Cardiac muscle cell (in vitro differentiated cells and primary cell): ENCODE data around the gene SLC4A11. TPM values are rescaled to one million over a fixed set of nuclear protein-coding genes. Genes with fewer than 3 reads are reported as not detected.

ENCODE experiments used
- DNase-seq, 2 donors: peaks; one replicate each; pipeline versions ENCODE4 v3.0.0 to v3.0.0-alpha.2; 2010 to 2017; ENCODE audit warnings: low read depth in 1 of 2, low spot score in 1 of 2
- H3K27ac ChIP-seq: fragments of 200-600 bp; sonication (generic); 2 replicates; pipeline ENCODE4 v1.5.1; 2016
- H3K27me3 ChIP-seq: fragments of 200-600 bp; sonication (generic); 2 replicates; pipeline ENCODE4 v1.6.0; 2016; ENCODE audit warnings: control low read depth
- H3K36me3 ChIP-seq: fragments of 200-600 bp; sonication (generic); 2 replicates; pipeline ENCODE4 v1.5.1; 2016; ENCODE audit warnings: control low read depth
- H3K4me1 ChIP-seq: fragments of 200-600 bp; sonication (generic); 2 replicates; pipeline ENCODE4 v1.8.1; 2017; ENCODE audit warnings: low read depth, mild to moderate bottlenecking, mixed run types
- H3K4me3 ChIP-seq: fragments of 200-600 bp; sonication (generic); 2 replicates; pipeline ENCODE4 v1.5.1; 2016; ENCODE audit warnings: mild to moderate bottlenecking
- H3K9me3 ChIP-seq: fragments of 200-600 bp; sonication (generic); 2 replicates; pipeline ENCODE4 v1.5.1; 2017; ENCODE audit warnings: low read depth, mild to moderate bottlenecking, control low read depth
- polyA plus RNA-seq: library from polyadenylated mRNA; unstranded; fragments of >200 nt; fragmentation: Nextera tagmentation; extraction: Ambion mirVana; gene quantifications from 2 replicates; pipeline ENCODE4 v1.2.1, GENCODE V29; 2016
- total RNA-seq: library from RNA; depleted of rRNA; stranded (reverse); fragments of >200 nt; gene quantifications from 2 replicates; pipeline ENCODE4 v1.2.3, GENCODE V29; 2016
- TF ChIP-seq, protein P1 (sequence below): IDR thresholded peaks from 2 replicates; pipeline ENCODE4 v1.5.1; 2012; ENCODE audit warnings: low read depth, mild to moderate bottlenecking, low read length

The SLC4A11 gene
- total and polyA plus RNA-seq, 2 experiments from 2014 or later: 0.12 TPM; not detected in 1

DNA sequence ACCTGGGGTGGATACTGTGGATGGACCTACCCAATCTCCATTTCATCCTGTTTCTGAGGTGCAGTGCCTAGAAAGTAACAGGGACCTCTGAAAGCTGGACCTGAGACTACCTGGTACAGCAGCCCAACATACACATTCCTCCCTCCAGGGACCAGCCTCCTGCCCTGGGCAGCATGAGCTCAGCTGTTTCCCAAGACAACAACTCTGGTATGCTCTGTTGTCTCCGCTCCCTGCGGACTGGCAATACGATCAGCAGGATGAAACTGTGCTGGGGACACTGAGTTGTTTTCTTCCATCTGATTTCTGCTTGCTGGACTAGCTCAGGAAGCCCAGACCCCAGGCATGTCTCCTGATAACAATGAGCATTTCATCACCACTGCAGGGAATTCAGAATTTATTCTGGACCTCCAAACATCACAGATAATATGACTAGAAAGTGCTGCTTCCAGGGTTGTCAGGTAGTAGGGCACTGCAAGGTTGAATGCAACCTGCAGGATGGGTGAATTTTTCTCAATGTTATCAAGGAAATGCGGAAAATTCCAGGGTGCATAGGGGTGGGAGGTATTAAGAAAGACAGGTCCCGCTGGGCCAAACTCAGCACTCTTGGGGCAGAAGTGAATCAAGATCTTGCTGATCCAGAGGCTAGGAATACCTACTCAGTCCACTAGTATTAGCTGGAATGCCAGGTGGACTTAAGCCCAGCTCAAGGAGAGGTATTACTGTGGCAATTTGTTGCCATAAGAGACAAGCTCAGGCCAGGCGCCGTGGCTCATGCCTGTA, 38.9 kb upstream of the SLC4A11 start:
- H3K36me3 ChIP-seq: peaks cover 23% of the 10 kb centered on the region
- no peak for DNase-seq

DNA sequence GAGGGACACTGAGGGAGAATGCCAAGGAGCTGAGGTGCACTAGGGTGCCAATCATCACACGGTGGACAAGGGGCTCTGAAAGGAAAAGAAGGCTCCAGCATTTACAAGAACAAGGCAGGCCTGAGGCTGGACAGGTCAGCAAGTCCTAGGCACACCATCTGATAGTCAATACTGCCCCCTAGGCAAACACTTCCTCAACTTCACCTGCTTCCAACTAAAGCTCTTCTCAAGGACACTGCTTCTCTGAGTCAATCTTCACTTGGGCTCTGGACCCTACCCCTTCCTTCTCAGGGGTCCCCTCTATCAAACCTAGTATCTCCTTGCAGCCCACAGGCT, 37.7 kb upstream of the SLC4A11 start:
- H3K4me3 ChIP-seq: no peak overlapping the region
- DNase-seq: peak; percentile 9 to 54
- no peaks in the 10 kb centered on the region for H3K9me3 ChIP-seq
- H3K36me3 ChIP-seq: peaks cover 27% of the 10 kb centered on the region
- no peaks in the 10 kb centered on the region for H3K27me3 ChIP-seq
- no peaks in the 10 kb centered on the region for H3K4me1 ChIP-seq
- TF ChIP-seq, protein P1, sequence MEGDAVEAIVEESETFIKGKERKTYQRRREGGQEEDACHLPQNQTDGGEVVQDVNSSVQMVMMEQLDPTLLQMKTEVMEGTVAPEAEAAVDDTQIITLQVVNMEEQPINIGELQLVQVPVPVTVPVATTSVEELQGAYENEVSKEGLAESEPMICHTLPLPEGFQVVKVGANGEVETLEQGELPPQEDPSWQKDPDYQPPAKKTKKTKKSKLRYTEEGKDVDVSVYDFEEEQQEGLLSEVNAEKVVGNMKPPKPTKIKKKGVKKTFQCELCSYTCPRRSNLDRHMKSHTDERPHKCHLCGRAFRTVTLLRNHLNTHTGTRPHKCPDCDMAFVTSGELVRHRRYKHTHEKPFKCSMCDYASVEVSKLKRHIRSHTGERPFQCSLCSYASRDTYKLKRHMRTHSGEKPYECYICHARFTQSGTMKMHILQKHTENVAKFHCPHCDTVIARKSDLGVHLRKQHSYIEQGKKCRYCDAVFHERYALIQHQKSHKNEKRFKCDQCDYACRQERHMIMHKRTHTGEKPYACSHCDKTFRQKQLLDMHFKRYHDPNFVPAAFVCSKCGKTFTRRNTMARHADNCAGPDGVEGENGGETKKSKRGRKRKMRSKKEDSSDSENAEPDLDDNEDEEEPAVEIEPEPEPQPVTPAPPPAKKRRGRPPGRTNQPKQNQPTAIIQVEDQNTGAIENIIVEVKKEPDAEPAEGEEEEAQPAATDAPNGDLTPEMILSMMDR: peak; percentile 35
- H3K27ac ChIP-seq: no peak overlapping the region

More for the DNA sequence above, 38.9 kb upstream of the SLC4A11 start:
- Histone ChIP-seq H3K4me3 (no peak overlapping the region), H3K27ac (no peak overlapping the region), H3K4me1 (no peaks in the 10 kb centered on the region), H3K9me3 (no peaks in the 10 kb centered on the region), H3K27me3 (no peaks in the 10 kb centered on the region)
- TF ChIP-seq, protein P1: no peak

DNA sequence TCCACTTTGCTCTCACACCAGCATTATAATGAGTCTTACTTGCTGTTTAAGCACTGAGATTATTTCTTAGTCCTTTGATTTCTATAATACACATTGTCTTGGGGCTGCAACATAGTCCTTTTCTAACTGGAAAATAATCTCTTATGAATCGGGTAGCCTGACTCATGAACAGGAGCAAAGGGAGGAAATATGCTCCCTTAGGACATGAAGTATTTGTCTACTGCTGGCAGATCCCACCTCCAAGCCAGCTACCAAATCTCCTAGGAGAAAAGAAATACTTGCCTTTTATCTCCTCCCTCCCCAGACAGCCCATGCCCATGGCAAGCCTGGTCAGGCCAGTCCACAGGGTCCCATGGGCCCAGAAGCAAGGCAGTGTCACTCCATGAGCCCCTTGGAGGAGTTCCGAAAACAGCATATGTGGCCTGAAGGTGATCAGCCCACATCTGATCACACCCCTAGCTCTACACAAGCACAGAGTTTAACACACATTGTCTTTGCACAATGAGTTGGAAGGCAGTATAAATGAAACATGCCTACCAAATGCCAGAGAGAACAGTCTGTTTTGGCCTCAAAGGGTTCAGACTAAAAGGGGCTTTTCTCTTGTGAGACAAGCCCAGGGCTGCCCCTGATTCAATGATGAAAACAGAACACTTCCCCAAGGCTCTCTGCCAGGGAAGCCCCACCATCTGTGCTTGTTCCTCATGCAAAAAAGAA, 37.1 kb upstream of the SLC4A11 start:
- H3K27me3 ChIP-seq: no peaks in the 10 kb centered on the region
- TF ChIP-seq, protein P1: no peak

DNA sequence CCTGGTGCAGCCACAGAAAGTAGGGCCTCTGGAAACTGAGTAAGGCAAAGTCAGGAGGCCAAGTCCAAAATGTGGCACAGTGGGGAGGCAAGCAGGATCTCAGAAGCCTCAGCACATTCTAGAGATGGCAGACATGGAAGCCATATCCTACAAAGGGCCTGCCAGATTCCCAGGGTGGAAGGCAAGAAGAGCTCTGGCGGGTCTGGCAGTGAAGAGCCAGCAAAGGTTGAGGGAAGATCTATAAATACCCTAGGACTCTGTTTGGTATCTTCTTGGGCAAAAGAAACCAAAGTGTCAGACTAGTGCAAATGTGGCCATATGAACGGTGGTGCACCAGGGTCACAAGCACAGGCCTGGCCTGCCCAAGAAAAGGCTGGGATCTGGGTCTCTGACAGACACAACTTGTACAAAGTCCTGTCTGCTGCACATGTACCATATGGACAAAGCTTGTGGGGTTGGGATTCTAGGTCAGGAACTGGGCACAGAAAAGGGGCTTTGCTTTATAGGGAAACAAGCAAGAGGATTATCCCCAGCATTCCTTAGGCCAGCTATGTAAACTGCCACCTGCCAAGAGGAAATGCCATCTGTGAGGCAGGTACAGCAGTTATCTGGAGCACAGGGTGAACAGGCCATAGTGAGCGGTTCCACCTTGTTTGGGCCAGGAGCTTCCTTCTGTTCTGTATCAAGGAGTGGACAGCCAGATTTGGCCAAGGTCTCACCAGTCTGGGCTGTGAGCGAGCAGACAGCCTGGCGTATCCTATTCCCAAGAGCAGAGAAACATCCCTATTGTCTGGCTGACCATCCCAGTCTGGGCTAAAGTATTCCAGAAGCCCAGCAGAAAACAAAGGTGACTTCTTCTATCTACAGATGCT, 36.3 kb upstream of the SLC4A11 start:
- Histone ChIP-seq H3K27me3 (no peaks in the 10 kb centered on the region), H3K36me3 (peaks cover 24% of the 10 kb centered on the region), H3K27ac (no peak overlapping the region), H3K9me3 (no peaks in the 10 kb centered on the region), H3K4me1 (no peaks in the 10 kb centered on the region), H3K4me3 (no peak overlapping the region)
- DNase-seq: no peak
- TF ChIP-seq, protein P1: no peak

More for the DNA sequence above, 37.1 kb upstream of the SLC4A11 start:
- DNase-seq: peak in 1 of 2 donors; percentile 39
- peaks cover 24% of the 10 kb centered on the region for H3K36me3 ChIP-seq
- H3K4me3 ChIP-seq: no peak overlapping the region
- no peak overlapping the region for H3K27ac ChIP-seq
- H3K4me1 ChIP-seq: no peaks in the 10 kb centered on the region
- no peaks in the 10 kb centered on the region for H3K9me3 ChIP-seq

DNA sequence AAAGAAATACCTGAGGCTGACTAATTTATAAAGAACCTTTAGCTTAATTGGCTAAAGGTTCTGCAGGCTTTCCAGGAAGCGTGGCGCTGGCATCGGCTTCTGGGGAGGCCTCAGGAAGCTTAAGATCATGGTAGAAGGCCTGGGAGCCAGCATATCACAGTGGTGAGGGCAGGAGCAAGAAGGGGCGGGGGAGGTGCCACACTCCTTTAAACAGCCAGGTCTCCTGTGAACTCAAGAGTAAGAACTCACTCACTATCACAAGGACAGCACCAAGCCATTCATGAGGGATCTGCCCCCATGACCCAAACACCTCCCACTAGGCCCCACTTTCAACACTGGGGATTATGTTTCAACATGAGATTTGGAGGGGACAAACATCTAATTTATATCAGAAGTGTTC, 34.4 kb upstream of the SLC4A11 start:
- no peaks in the 10 kb centered on the region for H3K9me3 ChIP-seq
- no peak for DNase-seq
- peaks cover 15% of the 10 kb centered on the region for H3K36me3 ChIP-seq
- TF ChIP-seq, protein P1: no peak
- no peak overlapping the region for H3K27ac ChIP-seq
- H3K27me3 ChIP-seq: no peaks in the 10 kb centered on the region
- no peaks in the 10 kb centered on the region for H3K4me1 ChIP-seq
- no peak overlapping the region for H3K4me3 ChIP-seq
